Thyroid gland (tissue), 4 donors: Measurements from ENCODE around the gene RAB5A.

Experiments
- POLR2A ChIP-seq, 2 donors: fragments of 450-650 bp; IDR thresholded peaks; one replicate each; pipeline ENCODE4 v1.6.1; 2017; ENCODE audit warnings: antibody characterized with exemption in 2 of 2, mild to moderate bottlenecking in 2 of 2, moderate library complexity in 1 of 2
- TF ChIP-seq, protein P1 (sequence below), 6 experiments: fragments of 200-600 bp in 3 of 6; fragments of 450-650 bp in 3 of 6; sonication (generic) in 3 of 6; IDR thresholded peaks; one replicate each; pipeline ENCODE4 v1.5.1; 2016 to 2019; ENCODE audit warnings: antibody characterized with exemption in 6 of 6, mild to moderate bottlenecking in 2 of 6, inconsistent platforms in 1 of 6, moderate library complexity in 1 of 6

DNA sequence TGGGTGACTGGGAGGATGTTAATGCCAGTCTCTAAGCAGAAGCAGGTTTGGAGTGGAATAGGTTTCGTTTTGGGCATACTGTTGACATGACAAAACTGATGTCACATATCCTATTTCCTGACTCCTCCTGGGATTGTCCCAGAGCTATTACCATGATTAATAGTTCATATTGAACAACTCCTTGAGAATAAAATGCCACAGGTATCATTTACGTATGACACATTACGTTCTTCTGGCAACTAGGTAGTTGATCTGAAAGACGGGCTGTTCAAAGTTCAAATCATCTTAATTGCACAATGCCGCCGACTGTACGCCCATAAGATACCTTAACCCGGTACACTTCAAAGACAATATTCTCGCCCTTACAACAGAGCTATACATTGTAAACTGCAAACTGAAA, 1.4 kb upstream of the RAB5A start:
- TF ChIP-seq, protein P1, sequence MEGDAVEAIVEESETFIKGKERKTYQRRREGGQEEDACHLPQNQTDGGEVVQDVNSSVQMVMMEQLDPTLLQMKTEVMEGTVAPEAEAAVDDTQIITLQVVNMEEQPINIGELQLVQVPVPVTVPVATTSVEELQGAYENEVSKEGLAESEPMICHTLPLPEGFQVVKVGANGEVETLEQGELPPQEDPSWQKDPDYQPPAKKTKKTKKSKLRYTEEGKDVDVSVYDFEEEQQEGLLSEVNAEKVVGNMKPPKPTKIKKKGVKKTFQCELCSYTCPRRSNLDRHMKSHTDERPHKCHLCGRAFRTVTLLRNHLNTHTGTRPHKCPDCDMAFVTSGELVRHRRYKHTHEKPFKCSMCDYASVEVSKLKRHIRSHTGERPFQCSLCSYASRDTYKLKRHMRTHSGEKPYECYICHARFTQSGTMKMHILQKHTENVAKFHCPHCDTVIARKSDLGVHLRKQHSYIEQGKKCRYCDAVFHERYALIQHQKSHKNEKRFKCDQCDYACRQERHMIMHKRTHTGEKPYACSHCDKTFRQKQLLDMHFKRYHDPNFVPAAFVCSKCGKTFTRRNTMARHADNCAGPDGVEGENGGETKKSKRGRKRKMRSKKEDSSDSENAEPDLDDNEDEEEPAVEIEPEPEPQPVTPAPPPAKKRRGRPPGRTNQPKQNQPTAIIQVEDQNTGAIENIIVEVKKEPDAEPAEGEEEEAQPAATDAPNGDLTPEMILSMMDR (IDR thresholded peaks at IDR 0.05) = no peak
- no peak for TF ChIP-seq POLR2A (IDR thresholded peaks at IDR 0.05)
